A549 (cell line): Measurements from ENCODE around the gene SRPK2. TPM values are rescaled to one million over a fixed set of nuclear protein-coding genes. Genes with fewer than 3 reads are reported as not detected.

Experiments
- ATAC-seq, 2 experiments: fragments of 200-7000 bp in 1 of 2; fragments of >200 bp in 1 of 2; cut with Nextera tagmentation in 1 of 2; cut with Tn5 transposase in 1 of 2; 3 replicates each; pipeline versions ENCODE4 v1.8.0 to v1.9.1; 2018 to 2020; ENCODE audit warnings: mild to moderate bottlenecking in 1 of 2, moderate library complexity in 1 of 2
- CTCF ChIA-PET: fragments of 300-600 bp; sonication (Branson Sonifier 250); formaldehyde crosslinking; extraction: SDS; loops from one replicate; lab custom pipeline; 2021; ENCODE audit warnings: antibody characterized with exemption, inconsistent platforms; lab: Yijun Ruan, JAX
- POLR2A ChIA-PET: fragments of 350-600 bp; formaldehyde crosslinking; extraction: SDS; loops from one replicate; lab custom pipeline; 2021; ENCODE audit warnings: antibody characterized with exemption, inconsistent platforms; lab: Yijun Ruan, JAX
- DNase-seq, 2 experiments: peaks; one replicate each; pipeline versions ENCODE4 v3.0.0 to v3.0.0-alpha.2; 2011 to 2016; ENCODE audit warnings: low read depth in 1 of 2, low spot score in 1 of 2
- FAIRE-seq: peaks from 2 replicates; lab custom pipeline; 2011; peaks lifted over from hg19 to GRCh38; lab: Jason Lieb, UNC
- H3K27ac ChIP-seq, 2 experiments: fragments of >200 bp; sonication (Bioruptor Twin); formaldehyde crosslinking; 3 replicates each; pipeline ENCODE4 v1.5.1; 2016 to 2017
- H3K4me1 ChIP-seq: fragments of >200 bp; sonication (Bioruptor Twin); formaldehyde crosslinking; 3 replicates; pipeline ENCODE4 v1.6.1; 2016
- H3K4me2 ChIP-seq: fragments of >200 bp; sonication (Bioruptor Twin); formaldehyde crosslinking; 3 replicates; pipeline ENCODE4 v1.6.1; 2016
- H3K4me3 ChIP-seq: fragments of >200 bp; sonication (Bioruptor Twin); formaldehyde crosslinking; 3 replicates; pipeline ENCODE4 v1.5.1; 2016
- H3K9me3 ChIP-seq: fragments of >200 bp; sonication (Bioruptor Twin); formaldehyde crosslinking; 3 replicates; pipeline ENCODE4 v1.6.1; 2016
- BHLHE40 ChIP-seq: IDR thresholded peaks from 2 replicates; pipeline ENCODE4 v1.6.1; 2012; ENCODE audit warnings: low read depth, low read length, inconsistent platforms
- CHD2 ChIP-seq: fragments of 150-350 bp; IDR thresholded peaks from 2 replicates; pipeline ENCODE4 v1.6.1; 2014; ENCODE audit warnings: low read length; ENCODE audit not compliant: partially characterized antibody
- EHF ChIP-seq: fragments of 250-450 bp; sonication (Bioruptor Pico); IDR thresholded peaks from 2 replicates; pipeline ENCODE4 v1.5.0; 2020; ENCODE audit warnings: mild to moderate bottlenecking
- HDAC2 ChIP-seq: fragments of 200-600 bp; sonication (generic); IDR thresholded peaks from 2 replicates; pipeline ENCODE4 v1.6.1; 2016
- HEYL ChIP-seq: fragments of 250-450 bp; sonication (Bioruptor Pico); IDR thresholded peaks from 2 replicates; pipeline ENCODE4 v1.8.0; 2021; ENCODE audit warnings: mild to moderate bottlenecking, moderate library complexity
- HOXB13 ChIP-seq: fragments of 250-450 bp; sonication (Bioruptor Pico); IDR thresholded peaks from 2 replicates; pipeline ENCODE4 v1.5.0; 2020; ENCODE audit warnings: low read depth, mild to moderate bottlenecking, moderate library complexity
- JUN ChIP-seq, 2 experiments: fragments of >200 bp; sonication (Bioruptor Twin); formaldehyde crosslinking; IDR thresholded peaks; 2 replicates in 1 of 2; 3 replicates in 1 of 2; pipeline ENCODE4 v1.6.1; 2016 to 2017
- JUNB ChIP-seq: fragments of >200 bp; sonication (Bioruptor Twin); formaldehyde crosslinking; IDR thresholded peaks from 2 replicates; pipeline ENCODE4 v1.6.1; 2016
- KDM1A ChIP-seq: fragments of 200-600 bp; sonication (generic); IDR thresholded peaks from 2 replicates; pipeline ENCODE4 v1.6.1; 2016; ENCODE audit warnings: low read depth, mild to moderate bottlenecking
- MYC ChIP-seq: IDR thresholded peaks from 2 replicates; pipeline ENCODE4 v1.6.1; 2012; ENCODE audit warnings: mild to moderate bottlenecking, inconsistent platforms, low read length, improper control_type of control experiment, borderline replicate concordance
- NR3C1 ChIP-seq: fragments of >200 bp; sonication (Bioruptor Twin); formaldehyde crosslinking; IDR thresholded peaks from 3 replicates; pipeline ENCODE4 v1.6.1; 2017
- PHF8 ChIP-seq: fragments of 200-600 bp; sonication (generic); IDR thresholded peaks from 2 replicates; pipeline ENCODE4 v1.6.1; 2016; ENCODE audit warnings: low read depth, mild to moderate bottlenecking, antibody characterized with exemption, moderate library complexity, borderline replicate concordance
- RFX5 ChIP-seq: fragments of 450-650 bp; IDR thresholded peaks from 2 replicates; pipeline ENCODE4 v1.7.1; 2014; ENCODE audit warnings: antibody characterized with exemption, mild to moderate bottlenecking, moderate library complexity
- RNF2 ChIP-seq: fragments of 200-600 bp; sonication (generic); IDR thresholded peaks from 2 replicates; pipeline ENCODE4 v1.6.1; 2016; ENCODE audit warnings: low read depth, mild to moderate bottlenecking, antibody characterized with exemption, moderate library complexity, borderline replicate concordance
- ZSCAN20 ChIP-seq: fragments of 250-450 bp; sonication (Bioruptor Pico); IDR thresholded peaks from 2 replicates; pipeline ENCODE4 v1.8.0; 2022; ENCODE audit warnings: mild to moderate bottlenecking, moderate library complexity
- WGBS: methylation state at CpG from one replicate; pipeline ENCODE4 v1.1.6; 2017; ENCODE audit errors: missing lambda C conversion rate; 5-methylcytosine and 5-hydroxymethylcytosine counted together
- polyA plus RNA-seq, 4 experiments: library from polyadenylated mRNA; depleted of rRNA in 3 of 4; stranded (reverse); fragments of >200 nt; fragmentation: RNase III in 1 of 4; extraction: RNeasy Plus Mini Kit Qiagen cat#74134 plus additional on column Dnase treatment in 1 of 4; gene quantifications; 2 replicates in 3 of 4; 3 replicates in 1 of 4; pipeline ENCODE4 v1.2.3, GENCODE V29; 2011 to 2017
- TF ChIP-seq, protein P1 (sequence below): fragments of >200 bp; sonication (Bioruptor Twin); formaldehyde crosslinking; IDR thresholded peaks from 3 replicates; pipeline ENCODE4 v1.6.1; 2016
- TF ChIP-seq, protein P2 (sequence below): IDR thresholded peaks from 2 replicates; pipeline ENCODE4 v1.6.1; 2012
- TF ChIP-seq, protein P3 (sequence below): fragments of 250-450 bp; sonication (Bioruptor Pico); IDR thresholded peaks from 2 replicates; pipeline ENCODE4 v1.5.0; 2021; ENCODE audit warnings: mild to moderate bottlenecking, moderate library complexity, borderline replicate concordance
- TF ChIP-seq, protein P4 (sequence below): fragments of 200-600 bp; sonication (generic); IDR thresholded peaks from 2 replicates; pipeline ENCODE4 v1.6.1; 2016; ENCODE audit warnings: antibody characterized with exemption, mild to moderate bottlenecking, moderate library complexity
- TF ChIP-seq, protein P5 (sequence below): fragments of 450-650 bp; IDR thresholded peaks from 2 replicates; pipeline ENCODE4 v1.6.1; 2014; ENCODE audit warnings: antibody characterized with exemption

The SRPK2 gene
- polyA plus RNA-seq, 2 of the 4 experiments (the other 2 are of a cell fraction): 23.0 to 30.9 TPM

DNA sequence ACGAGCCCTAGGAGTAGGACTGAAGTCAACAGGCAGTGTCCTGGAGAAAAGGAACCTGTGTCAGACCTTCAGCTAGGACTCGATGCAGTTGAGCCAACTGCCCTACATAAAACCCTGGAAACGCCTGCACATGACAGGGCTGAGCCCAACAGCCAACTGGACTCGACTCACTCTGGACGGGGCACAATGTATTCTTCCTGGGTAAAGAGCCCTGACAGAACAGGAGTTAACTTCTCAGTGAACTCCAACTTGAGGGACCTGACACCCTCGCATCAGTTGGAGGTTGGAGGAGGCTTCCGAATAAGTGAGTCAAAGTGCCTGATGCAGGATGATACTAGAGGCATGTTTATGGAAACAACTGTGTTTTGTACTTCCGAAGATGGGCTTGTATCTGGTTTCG lies 281.3 kb downstream of the SRPK2 start (continued):
- TF ChIP-seq, protein P1, sequence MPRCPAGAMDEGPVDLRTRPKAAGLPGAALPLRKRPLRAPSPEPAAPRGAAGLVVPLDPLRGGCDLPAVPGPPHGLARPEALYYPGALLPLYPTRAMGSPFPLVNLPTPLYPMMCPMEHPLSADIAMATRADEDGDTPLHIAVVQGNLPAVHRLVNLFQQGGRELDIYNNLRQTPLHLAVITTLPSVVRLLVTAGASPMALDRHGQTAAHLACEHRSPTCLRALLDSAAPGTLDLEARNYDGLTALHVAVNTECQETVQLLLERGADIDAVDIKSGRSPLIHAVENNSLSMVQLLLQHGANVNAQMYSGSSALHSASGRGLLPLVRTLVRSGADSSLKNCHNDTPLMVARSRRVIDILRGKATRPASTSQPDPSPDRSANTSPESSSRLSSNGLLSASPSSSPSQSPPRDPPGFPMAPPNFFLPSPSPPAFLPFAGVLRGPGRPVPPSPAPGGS: no peak
- TF ChIP-seq, protein P2, sequence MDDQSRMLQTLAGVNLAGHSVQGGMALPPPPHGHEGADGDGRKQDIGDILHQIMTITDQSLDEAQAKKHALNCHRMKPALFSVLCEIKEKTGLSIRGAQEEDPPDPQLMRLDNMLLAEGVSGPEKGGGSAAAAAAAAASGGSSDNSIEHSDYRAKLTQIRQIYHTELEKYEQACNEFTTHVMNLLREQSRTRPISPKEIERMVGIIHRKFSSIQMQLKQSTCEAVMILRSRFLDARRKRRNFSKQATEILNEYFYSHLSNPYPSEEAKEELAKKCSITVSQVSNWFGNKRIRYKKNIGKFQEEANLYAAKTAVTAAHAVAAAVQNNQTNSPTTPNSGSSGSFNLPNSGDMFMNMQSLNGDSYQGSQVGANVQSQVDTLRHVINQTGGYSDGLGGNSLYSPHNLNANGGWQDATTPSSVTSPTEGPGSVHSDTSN: no peak
- TF ChIP-seq KDM1A: no peak
- no peak for TF ChIP-seq PHF8
- no peak for TF ChIP-seq JUN (IDR thresholded peaks at IDR 0.05)
- TF ChIP-seq RFX5: no peak

DNA sequence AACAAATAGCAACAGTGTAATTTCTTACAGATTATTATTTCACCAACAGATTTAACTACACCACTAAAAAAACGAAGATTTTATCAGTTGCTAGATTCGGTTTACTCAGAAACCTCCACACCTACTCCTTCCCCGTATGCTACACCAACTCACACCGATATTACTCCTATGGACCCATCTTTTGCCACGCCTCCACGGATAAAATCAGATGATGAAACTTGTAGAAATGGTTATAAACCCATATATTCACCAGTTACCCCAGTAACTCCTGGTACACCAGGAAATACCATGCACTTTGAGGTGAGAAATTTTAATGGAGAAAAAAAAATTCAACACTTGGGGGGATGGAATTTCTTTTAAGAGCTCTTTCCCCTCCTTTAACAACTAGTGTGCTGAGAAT lies 282.2 kb downstream of the SRPK2 start:
- no peaks in the 10 kb centered on the region for H3K9me3 ChIP-seq
- H3K4me2 ChIP-seq: no peak overlapping the region
- peaks cover 5% of the 10 kb centered on the region; the same call in 1 of the 3 replicates for H3K4me1 ChIP-seq
- POLR2A ChIA-PET: no interaction called here
- CTCF ChIA-PET: interaction anchor here (1.0 kb wide), 1 partner anchor 38 kb away, joined by 3 read pairs; no protein-coding TSS in a partner anchor
- TF ChIP-seq MYC: no peak
- TF ChIP-seq ZSCAN20 (CRISPR knock-in tag): no peak
- no peak for TF ChIP-seq HDAC2
- TF ChIP-seq HEYL: no peak
- no peak for TF ChIP-seq EHF (CRISPR knock-in tag)
- no peak for TF ChIP-seq CHD2
- TF ChIP-seq, protein P3, sequence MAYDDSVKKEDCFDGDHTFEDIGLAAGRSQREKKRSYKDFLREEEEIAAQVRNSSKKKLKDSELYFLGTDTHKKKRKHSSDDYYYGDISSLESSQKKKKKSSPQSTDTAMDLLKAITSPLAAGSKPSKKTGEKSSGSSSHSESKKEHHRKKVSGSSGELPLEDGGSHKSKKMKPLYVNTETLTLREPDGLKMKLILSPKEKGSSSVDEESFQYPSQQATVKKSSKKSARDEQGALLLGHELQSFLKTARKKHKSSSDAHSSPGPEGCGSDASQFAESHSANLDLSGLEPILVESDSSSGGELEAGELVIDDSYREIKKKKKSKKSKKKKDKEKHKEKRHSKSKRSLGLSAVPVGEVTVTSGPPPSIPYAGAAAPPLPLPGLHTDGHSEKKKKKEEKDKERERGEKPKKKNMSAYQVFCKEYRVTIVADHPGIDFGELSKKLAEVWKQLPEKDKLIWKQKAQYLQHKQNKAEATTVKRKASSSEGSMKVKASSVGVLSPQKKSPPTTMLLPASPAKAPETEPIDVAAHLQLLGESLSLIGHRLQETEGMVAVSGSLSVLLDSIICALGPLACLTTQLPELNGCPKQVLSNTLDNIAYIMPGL (CRISPR knock-in tag): no peak
- no peak for TF ChIP-seq BHLHE40
- TF ChIP-seq HOXB13 (CRISPR knock-in tag): no peak
- no peak for TF ChIP-seq JUNB
- TF ChIP-seq NR3C1: no peak
- TF ChIP-seq, protein P4, sequence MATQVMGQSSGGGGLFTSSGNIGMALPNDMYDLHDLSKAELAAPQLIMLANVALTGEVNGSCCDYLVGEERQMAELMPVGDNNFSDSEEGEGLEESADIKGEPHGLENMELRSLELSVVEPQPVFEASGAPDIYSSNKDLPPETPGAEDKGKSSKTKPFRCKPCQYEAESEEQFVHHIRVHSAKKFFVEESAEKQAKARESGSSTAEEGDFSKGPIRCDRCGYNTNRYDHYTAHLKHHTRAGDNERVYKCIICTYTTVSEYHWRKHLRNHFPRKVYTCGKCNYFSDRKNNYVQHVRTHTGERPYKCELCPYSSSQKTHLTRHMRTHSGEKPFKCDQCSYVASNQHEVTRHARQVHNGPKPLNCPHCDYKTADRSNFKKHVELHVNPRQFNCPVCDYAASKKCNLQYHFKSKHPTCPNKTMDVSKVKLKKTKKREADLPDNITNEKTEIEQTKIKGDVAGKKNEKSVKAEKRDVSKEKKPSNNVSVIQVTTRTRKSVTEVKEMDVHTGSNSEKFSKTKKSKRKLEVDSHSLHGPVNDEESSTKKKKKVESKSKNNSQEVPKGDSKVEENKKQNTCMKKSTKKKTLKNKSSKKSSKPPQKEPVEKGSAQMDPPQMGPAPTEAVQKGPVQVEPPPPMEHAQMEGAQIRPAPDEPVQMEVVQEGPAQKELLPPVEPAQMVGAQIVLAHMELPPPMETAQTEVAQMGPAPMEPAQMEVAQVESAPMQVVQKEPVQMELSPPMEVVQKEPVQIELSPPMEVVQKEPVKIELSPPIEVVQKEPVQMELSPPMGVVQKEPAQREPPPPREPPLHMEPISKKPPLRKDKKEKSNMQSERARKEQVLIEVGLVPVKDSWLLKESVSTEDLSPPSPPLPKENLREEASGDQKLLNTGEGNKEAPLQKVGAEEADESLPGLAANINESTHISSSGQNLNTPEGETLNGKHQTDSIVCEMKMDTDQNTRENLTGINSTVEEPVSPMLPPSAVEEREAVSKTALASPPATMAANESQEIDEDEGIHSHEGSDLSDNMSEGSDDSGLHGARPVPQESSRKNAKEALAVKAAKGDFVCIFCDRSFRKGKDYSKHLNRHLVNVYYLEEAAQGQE: no peak
- no peak for TF ChIP-seq RNF2
- TF ChIP-seq, protein P5, sequence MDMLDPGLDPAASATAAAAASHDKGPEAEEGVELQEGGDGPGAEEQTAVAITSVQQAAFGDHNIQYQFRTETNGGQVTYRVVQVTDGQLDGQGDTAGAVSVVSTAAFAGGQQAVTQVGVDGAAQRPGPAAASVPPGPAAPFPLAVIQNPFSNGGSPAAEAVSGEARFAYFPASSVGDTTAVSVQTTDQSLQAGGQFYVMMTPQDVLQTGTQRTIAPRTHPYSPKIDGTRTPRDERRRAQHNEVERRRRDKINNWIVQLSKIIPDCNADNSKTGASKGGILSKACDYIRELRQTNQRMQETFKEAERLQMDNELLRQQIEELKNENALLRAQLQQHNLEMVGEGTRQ: no peak
- H3K4me3 ChIP-seq: no peak overlapping the region
- 92% methylated on average over 6 of the region's 6 CpGs for WGBS
- ATAC-seq (no peak; a peak in 1 of 6 replicates), DNase-seq (no peak), FAIRE-seq (no peak)
- H3K27ac ChIP-seq: no peak overlapping the region
